ENCODE data around the gene MEF2B.

GRCh38 chr19:19098084-19098702, 71.9 kb downstream of the MEF2B start:
- TF ChIP-seq CTCF (IDR thresholded peaks at IDR 0.05) (no peak), ZFX (IDR thresholded peaks at IDR 0.05; ENCODE audit: borderline replicate concordance) (no peak)

Data from 22Rv1 (cell line).